ENCODE results near the gene NRIP1.

GRCh38 chr21:15077529-15078145 lies 12.8 kb upstream of the NRIP1 start:
- no peak for TF ChIP-seq POLR2A (IDR thresholded peaks at IDR 0.05)
- TF ChIP-seq CTCF (IDR thresholded peaks at IDR 0.05), result no peak

Data from uterus (tissue), 2 donors.